Skin epidermis (tissue), 12 donors: Measurements from ENCODE around the gene KIAA0319L.
"Not testable (repeated sequence)": the region's sequence is repeated elsewhere in the genome, so short reads cannot be mapped to it uniquely, and the experiment has no call there.

Source experiments
- H3K27ac ChIP-seq, 21 experiments: fragments of 200-600 bp; sonication (generic) in 11 of 21; one replicate each; pipeline ENCODE4 v1.5.0; 2020; ENCODE audit warnings: mild to moderate bottlenecking in 3 of 21, inconsistent platforms in 2 of 21, moderate library complexity in 2 of 21
- H3K4me3 ChIP-seq, 7 experiments: fragments of 200-600 bp; sonication (generic) in 2 of 7; one replicate each; pipeline ENCODE4 v1.5.0; 2020; ENCODE audit warnings: inconsistent platforms in 2 of 7, mild to moderate bottlenecking in 2 of 7, moderate library complexity in 1 of 7

The KIAA0319L gene

DNA sequence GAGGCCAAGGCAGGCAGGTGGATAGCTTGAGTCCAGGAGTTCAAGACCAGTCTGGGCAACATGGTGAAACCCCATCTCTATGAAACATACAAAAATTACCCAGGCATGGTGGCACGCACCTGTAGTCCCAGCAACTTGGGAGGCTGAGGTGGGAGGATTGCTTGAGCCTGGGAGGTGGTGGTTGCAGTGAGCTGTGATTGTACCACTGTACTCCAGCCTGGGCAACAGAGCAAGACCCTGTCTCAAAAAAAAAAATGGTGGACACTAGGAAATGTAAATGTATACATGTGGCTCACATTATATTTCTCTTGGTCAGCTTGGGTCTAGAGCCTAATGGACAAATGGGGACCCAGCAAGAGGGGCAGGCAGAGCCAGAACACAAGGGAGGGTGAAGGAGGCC lies 28.6 kb upstream of the KIAA0319L start:
- not testable (repeated sequence) for H3K4me3 ChIP-seq, H3K27ac ChIP-seq

DNA sequence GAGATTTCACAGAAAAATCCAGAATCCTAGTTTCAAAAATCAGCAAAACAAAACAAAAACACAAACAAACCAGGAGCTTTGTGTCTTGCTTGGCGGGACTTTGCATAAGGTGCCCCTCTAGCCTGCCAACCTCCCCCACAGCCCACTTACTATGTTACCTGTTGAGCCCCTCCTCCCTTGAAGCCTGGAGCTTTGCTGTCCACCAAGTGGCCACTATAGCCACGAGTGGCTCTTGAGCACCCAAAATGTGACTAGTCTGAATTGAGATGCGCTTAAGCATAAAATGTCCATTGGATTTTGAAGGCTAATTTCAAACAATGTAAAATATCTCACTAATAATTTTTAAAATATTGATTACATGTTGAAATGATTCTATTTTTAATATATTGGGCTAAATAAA lies 28.1 kb upstream of the KIAA0319L start:
- Histone ChIP-seq H3K4me3 (no peak overlapping the region), H3K27ac (no peak overlapping the region)

DNA sequence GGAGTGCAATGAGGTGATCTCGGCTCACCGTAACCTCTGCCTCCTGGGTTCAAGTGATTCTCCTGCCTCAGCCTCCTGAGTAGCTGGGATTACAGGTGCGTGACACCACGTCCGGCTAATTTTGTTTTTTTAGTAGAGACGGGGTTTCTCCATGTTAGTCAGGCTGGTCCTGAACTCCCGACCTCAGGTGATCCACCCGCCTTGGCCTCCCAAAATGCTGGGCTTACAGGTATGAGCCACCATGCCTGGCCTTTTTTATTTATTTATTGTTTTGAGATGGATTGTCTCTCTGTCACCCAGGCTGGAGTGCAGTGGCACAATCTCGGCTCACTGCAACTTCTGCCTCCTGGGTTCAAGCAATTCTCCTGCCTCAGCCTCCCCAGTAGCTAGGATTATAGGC lies 24.4 kb upstream of the KIAA0319L start:
- H3K4me3 ChIP-seq, H3K27ac ChIP-seq: not testable (repeated sequence)

DNA sequence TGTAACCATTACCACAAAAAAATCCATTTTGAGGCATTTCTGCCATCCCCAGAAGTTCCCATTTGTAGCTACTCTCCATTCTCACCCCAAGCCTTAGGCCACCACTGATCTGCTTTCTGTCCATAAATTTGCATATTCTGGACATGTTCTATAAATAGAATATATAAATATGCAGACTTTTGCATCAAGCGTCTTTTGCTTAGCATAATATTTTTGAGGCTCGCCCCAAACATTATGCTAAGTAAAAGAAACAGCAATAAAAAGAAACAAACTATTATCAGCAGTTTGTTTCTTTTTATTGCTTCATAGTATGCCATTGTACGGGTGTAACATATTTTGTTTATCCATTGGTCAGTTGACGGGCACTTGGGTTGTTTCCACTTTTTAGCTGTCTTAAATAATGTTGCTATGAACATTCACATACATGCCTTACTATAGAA lies 23.8 kb upstream of the KIAA0319L start:
- no peak overlapping the region for H3K27ac ChIP-seq
- no peak overlapping the region for H3K4me3 ChIP-seq

- Histone ChIP-seq H3K4me3 (peak overlapping the region; percentile 19 to 43 (median 36)), H3K27ac (peak overlapping the region in 15 of 21 experiments; percentile 5 to 79 (median 59))
These were observed 20.1 kb upstream of the KIAA0319L start for GRCh38 chr1:35577071-35577998.

DNA sequence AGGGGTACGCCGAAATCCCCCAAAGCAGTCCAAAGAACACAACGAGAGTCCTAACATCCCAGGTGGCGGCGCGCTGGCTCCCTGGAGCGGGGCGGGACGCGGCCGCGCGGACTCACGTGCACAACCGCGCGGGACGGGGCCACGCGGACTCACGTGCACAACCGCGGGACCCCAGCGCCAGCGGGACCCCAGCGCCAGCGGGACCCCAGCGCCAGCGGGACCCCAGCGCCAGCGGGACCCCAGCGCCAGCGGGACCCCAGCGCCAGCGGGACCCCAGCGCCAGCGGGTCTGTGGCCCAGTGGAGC lies 19.5 kb upstream of the KIAA0319L start:
- H3K4me3 ChIP-seq: peak overlapping the region; percentile 19 to 43 (median 36)
- H3K27ac ChIP-seq: not testable (repeated sequence)

- Histone ChIP-seq H3K27ac (peak overlapping the region in 1 of 21 experiments; percentile 5), H3K4me3 (peak overlapping the region in 4 of 7 experiments; percentile 19 to 43 (median 40))
These were observed 19.0 kb upstream of the KIAA0319L start for GRCh38 chr1:35576061-35576765.

GRCh38 chr1:35575416-35575958 lies 18.3 kb upstream of the KIAA0319L start:
- Histone ChIP-seq H3K4me3 (no peak overlapping the region), H3K27ac (peak overlapping the region in 1 of 21 experiments; percentile 5)

DNA sequence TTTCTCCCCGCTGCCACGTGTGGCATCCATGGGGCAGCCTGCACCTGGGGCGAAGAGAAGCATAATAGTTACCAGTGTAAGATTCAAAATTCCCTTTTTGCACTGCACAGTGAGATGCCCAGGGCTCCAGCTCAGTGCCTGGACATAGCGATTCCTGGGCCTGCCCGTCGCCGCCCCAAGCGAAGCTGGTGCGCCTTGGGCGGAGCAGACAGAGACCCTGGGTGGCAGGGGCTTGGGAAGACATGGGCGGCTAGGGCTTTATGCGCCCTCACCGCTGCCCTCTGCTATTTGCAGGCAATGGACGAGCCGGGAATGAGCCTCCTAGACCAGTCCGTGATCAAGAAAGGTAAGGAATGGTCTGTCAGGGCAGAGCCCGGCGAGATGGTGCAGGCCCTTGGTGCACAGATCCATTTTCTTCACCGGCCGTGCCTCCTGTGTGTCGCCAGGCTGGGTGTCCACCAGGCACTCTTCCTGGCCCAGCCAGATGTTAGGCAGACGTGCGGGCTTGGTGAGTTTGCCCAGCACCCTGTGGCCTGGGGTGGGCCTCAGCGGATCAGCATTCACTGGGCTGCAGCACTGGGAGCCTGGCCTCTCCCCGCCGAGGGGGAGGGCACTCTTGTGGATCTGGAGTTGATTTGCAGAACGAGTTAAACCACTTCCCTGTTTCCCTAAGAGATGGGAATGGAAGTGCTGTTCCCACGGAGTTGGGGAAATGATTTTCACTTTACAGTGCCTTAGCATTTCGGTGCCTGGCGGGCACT lies 17.6 kb upstream of the KIAA0319L start:
- Histone ChIP-seq H3K27ac (no peak overlapping the region), H3K4me3 (no peak overlapping the region)

DNA sequence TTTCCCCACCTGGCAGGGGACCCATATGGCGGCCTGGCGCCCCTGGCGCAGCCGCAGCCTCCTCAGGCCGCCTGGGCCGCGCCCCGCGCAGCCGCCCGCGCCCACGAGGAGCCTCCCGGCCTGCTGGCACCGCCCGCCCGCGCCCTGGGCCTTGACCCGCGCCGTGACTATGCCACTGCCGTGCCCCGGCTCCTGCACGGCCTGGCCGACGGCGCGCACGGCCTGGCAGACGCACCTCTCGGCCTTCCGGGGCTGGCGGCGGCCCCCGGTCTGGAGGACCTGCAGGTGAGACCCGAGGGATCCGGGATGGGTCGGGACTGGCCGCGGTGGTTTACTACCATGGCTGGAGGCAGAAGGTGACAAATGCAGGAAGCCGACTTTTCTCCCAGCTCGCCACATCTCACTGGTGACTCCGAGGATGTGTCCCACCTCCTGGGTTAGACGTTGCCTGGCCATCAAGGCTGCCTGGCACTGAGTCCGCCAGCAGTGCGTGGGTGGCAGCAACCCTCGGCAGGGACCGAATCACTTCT lies 17.0 kb upstream of the KIAA0319L start:
- peak overlapping the region in 2 of 21 experiments; percentile 56 to 61 for H3K27ac ChIP-seq
- H3K4me3 ChIP-seq: peak overlapping the region in 6 of 7 experiments; percentile 30 to 51 (median 42)

GRCh38 chr1:35573198-35574124 lies 16.3 kb upstream of the KIAA0319L start, which contains the start of gene TFAP2E:
Gene TFAP2E (plus strand): TSS chr1:35573314. CDS start chr1:35573578, 264 bp downstream.
- H3K4me3 ChIP-seq: peak within 1 kb of the TSS; percentile 30 to 51 (median 42)
- peak within 1 kb of the TSS in 4 of 21 experiments; percentile 18 to 61 (median 56) for H3K27ac ChIP-seq

GRCh38 chr1:35572296-35572695 lies 15.1 kb upstream of the KIAA0319L start:
- H3K27ac ChIP-seq: no peak overlapping the region

GRCh38 chr1:35571263-35571662 lies 14.1 kb upstream of the KIAA0319L start:
- Histone ChIP-seq H3K27ac (no peak overlapping the region), H3K4me3 (no peak overlapping the region)

More at GRCh38 chr1:35572296-35572695, 15.1 kb upstream of the KIAA0319L start:
- H3K4me3 ChIP-seq: no peak overlapping the region

- Histone ChIP-seq H3K27ac (no peak overlapping the region), H3K4me3 (no peak overlapping the region)
These were observed 13.5 kb upstream of the KIAA0319L start for GRCh38 chr1:35570589-35571137.

DNA sequence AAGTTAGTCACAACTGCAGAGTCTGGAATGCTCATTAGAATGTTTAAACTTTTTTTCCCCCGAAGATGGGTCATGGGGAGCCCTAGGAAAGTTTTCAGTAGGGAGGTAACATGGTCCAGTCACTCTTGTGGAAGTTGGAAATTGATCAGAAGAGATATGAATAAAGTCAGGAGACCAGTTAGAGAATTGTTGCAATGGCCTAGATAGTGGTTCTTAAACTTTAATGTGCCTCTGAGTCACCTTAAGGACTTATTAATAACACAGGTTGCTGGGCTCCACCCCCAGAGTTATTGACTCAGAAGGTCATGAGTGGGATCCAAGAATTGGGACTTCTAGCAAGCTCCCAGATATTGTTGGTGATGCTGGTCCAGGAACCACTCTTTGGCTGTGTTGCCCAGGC lies 12.7 kb upstream of the KIAA0319L start:
- no peak overlapping the region for H3K4me3 ChIP-seq

DNA sequence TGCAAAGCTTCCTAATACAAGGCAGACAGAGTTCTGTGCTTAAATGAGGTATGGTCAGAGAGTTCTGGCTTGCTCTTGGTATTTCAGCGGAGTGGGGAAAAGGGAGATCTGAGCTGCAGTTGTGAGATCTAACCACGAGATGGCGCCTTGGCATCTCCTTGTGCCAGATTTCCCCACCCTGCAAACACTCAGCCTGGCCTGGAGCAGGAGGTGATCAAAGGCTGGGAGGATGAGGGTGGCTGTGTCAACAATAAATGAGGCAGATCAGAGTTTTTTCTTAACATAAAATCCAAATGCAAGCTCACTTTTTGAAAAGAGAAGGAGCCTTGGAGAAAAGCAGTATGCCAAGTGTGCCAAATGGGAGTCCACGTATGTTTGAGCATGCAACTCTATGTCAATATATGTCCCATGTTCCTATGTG lies 11.8 kb upstream of the KIAA0319L start:
- Histone ChIP-seq H3K4me3 (no peak overlapping the region), H3K27ac (no peak overlapping the region)

More for the DNA sequence above, 12.7 kb upstream of the KIAA0319L start:
- H3K27ac ChIP-seq: no peak overlapping the region

DNA sequence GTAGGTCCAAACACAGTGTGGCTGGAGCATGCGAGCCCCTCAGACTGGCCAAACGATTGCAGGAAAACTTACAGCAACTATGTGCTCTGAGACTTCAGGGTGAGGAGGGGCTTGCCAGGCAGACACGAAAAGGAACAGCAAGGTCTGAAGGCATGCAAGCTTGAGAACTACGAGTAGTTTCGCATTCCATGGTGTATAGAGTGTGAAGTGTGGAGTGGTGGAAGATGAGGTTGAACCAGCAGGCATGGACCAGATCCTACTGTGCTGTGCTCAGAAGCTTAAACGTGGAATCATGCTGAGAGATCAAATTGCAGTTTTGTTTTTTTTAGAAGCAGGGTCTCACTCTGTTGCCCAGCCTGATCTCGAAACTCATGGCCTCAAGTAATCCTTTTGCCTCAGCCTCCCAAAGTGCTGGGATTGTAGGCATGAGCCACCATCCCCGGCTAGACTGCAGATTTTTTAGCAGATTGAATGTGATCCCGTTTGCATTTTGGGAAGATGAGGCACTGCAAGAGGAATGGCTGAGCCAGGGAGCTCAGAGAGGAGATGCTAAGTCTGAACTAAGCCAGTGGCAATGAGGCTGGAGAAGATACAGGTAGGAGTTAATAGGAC lies 10.8 kb upstream of the KIAA0319L start:
- H3K4me3 ChIP-seq: no peak overlapping the region
- H3K27ac ChIP-seq: no peak overlapping the region

DNA sequence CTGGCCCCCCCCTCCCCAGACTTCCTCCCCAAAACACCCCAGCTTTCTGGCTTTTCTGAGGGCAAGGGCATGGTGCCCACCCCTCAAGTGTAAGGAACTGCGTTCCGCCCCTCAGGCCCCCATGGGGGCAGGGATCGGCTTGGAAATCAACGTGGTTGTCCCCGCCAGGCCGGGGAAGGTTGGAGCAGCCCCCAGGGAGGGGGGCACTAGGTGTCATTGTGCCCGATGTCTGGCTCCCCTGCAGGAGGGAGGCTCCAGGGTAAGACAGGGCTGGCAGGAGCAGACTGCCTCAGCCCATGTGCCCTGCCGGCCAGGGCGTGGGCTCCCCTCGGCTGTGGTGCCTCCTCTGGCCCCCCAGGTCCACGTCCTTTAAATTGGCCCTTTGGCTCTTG lies 8.5 kb upstream of the KIAA0319L start:
- no peak overlapping the region for H3K4me3 ChIP-seq
- no peak overlapping the region for H3K27ac ChIP-seq
